NCI-H2107 treated with DMSO at 0.1 percent for 48 hours (cell line): ENCODE measurements around the gene PSAPL1.

Experiments used
- DNase-seq: peaks from one replicate; lab custom pipeline; 2025; ENCODE audit not compliant: unreplicated experiment; lab: John Stamatoyannopoulos, UW

Gene PSAPL1

GRCh38 chr4:7397206-7398103, 37.3 kb downstream of the PSAPL1 start:
- DNase-seq, result no peak

GRCh38 chr4:7396186-7396910, 38.4 kb downstream of the PSAPL1 start:
- no peak for DNase-seq

- DNase-seq, result no peak
These were observed 39.1 kb downstream of the PSAPL1 start for GRCh38 chr4:7395645-7396044.

GRCh38 chr4:7394681-7395451, 39.9 kb downstream of the PSAPL1 start:
- no peak for DNase-seq

- no peak for DNase-seq
These were observed 40.8 kb downstream of the PSAPL1 start for GRCh38 chr4:7393601-7394575.

- no peak for DNase-seq
These were observed 42.0 kb downstream of the PSAPL1 start for GRCh38 chr4:7392438-7393421.

- DNase-seq, result no peak
These were observed 42.9 kb downstream of the PSAPL1 start for GRCh38 chr4:7391637-7392437.

GRCh38 chr4:7390906-7391636, 43.7 kb downstream of the PSAPL1 start:
- no peak for DNase-seq

- no peak for DNase-seq
These were observed 44.4 kb downstream of the PSAPL1 start for GRCh38 chr4:7390336-7390735.

- no peak for DNase-seq
These were observed 45.0 kb downstream of the PSAPL1 start for GRCh38 chr4:7389719-7390118.

GRCh38 chr4:7389101-7389701, 45.5 kb downstream of the PSAPL1 start:
- no peak for DNase-seq

GRCh38 chr4:7388627-7389026, 46.1 kb downstream of the PSAPL1 start:
- no peak for DNase-seq

GRCh38 chr4:7387925-7388324, 46.8 kb downstream of the PSAPL1 start:
- no peak for DNase-seq

- DNase-seq, result no peak
These were observed 49.5 kb downstream of the PSAPL1 start for GRCh38 chr4:7384929-7385890.

- no peak for DNase-seq
These were observed 50.5 kb downstream of the PSAPL1 start for GRCh38 chr4:7384003-7384928.
